NCI-H2196 (cell line): ENCODE data around the gene FPR3.
"Not testable (repeated sequence)": the region's sequence is repeated elsewhere in the genome, so short reads cannot be mapped to it uniquely, and the experiment has no call there.

ENCODE experiments used
- DNase-seq: peaks from one replicate; lab custom pipeline; 2025; ENCODE audit not compliant: unreplicated experiment; lab: John Stamatoyannopoulos, UW

Gene FPR3

GRCh38 chr19:51783372-51783771 is 11.6 kb upstream of the FPR3 start:
- DNase-seq = no peak

- no peak for DNase-seq
Measured at GRCh38 chr19:51784109-51784785, 10.7 kb upstream of the FPR3 start.

- no peak for DNase-seq
Measured at GRCh38 chr19:51784922-51785690, 9.9 kb upstream of the FPR3 start.

GRCh38 chr19:51786646-51787494 is 8.1 kb upstream of the FPR3 start:
- DNase-seq = no peak

GRCh38 chr19:51788029-51788428 is 6.9 kb upstream of the FPR3 start:
- DNase-seq = no peak

GRCh38 chr19:51789061-51789795 is 5.7 kb upstream of the FPR3 start:
- DNase-seq = no peak

GRCh38 chr19:51792932-51793331 is 2.0 kb upstream of the FPR3 start:
- DNase-seq = no peak

GRCh38 chr19:51793994-51794393 is 963 bp upstream of the FPR3 start:
- no peak for DNase-seq

GRCh38 chr19:51796195-51796679 is 1.3 kb downstream of the FPR3 start:
- no peak for DNase-seq

- no peak for DNase-seq
Measured at GRCh38 chr19:51797480-51797879, 2.5 kb downstream of the FPR3 start.

- no peak for DNase-seq
Measured at GRCh38 chr19:51798062-51798461, 3.1 kb downstream of the FPR3 start.

- peak; percentile 7 for DNase-seq
Measured at GRCh38 chr19:51799034-51799773, 4.2 kb downstream of the FPR3 start.

- no peak for DNase-seq
Measured at GRCh38 chr19:51799774-51800472, 5.0 kb downstream of the FPR3 start.

- no peak for DNase-seq
Measured at GRCh38 chr19:51800473-51801244, 5.7 kb downstream of the FPR3 start.

- no peak for DNase-seq
Measured at GRCh38 chr19:51802775-51803174, 7.8 kb downstream of the FPR3 start.

- no peak for DNase-seq
Measured at GRCh38 chr19:51803519-51803918, 8.6 kb downstream of the FPR3 start.

GRCh38 chr19:51803967-51804366 is 9.0 kb downstream of the FPR3 start:
- DNase-seq = no peak

- not testable (repeated sequence) for DNase-seq
Measured at GRCh38 chr19:51804789-51805188, 9.8 kb downstream of the FPR3 start.

- not testable (repeated sequence) for DNase-seq
Measured at GRCh38 chr19:51805396-51805795, 10.4 kb downstream of the FPR3 start.
